Heart left ventricle (tissue), 13 donors: ENCODE results near the gene MAGEL2.

Experiments used
- POLR2A ChIP-seq, 2 donors: fragments of 450-650 bp; IDR thresholded peaks; one replicate each; pipeline ENCODE4 v1.6.1; 2017; ENCODE audit warnings: antibody characterized with exemption in 2 of 2, mild to moderate bottlenecking in 2 of 2, moderate library complexity in 2 of 2
- TF ChIP-seq, protein P1 (sequence below), 12 donors: fragments of 200-600 bp; sonication (generic) in 4 of 12; IDR thresholded peaks; one replicate each; pipeline versions ENCODE4 v1.5.0 to v1.8.0; 2018 to 2022; ENCODE audit warnings: antibody characterized with exemption in 12 of 12, mild to moderate bottlenecking in 5 of 12
- donor health status: ischemic (EF 13 %, LVEDD 7.1; RV severe dilation, severe dysfunction).
- donor health status: DM: no; HTN: yes; CAD: no.
- donor health status: DM: no; HTN: no; CAD: no.
- donor health status: ischemic (EF 25% LVEDD 6.9; RV normal size, moderate dysfunction).
- donor health status: ischemic (EF 25% LVEDD 5.7; RV mildly dilated, moderate dysfunction).
- donor health status: ischemic (EF 35%, LVEDD 5.7; RV mildly dilated, moderate dysfunction).
- donor health status: nonischemic (EF 11% LVEDD 7.7; RV severe dilation, severe dysfunction).
- donor health status: DM: yes; HTN: yes; CAD: no.
- donor health status: PGD.
- donor health status: ischemic (EF 29% LVEDD 5.4; RV normal size, mild dysfunction).
- donor health status: nonischemic (EF 23%, LVEDD 6.1; RV moderate dilation, normal function).

DNA sequence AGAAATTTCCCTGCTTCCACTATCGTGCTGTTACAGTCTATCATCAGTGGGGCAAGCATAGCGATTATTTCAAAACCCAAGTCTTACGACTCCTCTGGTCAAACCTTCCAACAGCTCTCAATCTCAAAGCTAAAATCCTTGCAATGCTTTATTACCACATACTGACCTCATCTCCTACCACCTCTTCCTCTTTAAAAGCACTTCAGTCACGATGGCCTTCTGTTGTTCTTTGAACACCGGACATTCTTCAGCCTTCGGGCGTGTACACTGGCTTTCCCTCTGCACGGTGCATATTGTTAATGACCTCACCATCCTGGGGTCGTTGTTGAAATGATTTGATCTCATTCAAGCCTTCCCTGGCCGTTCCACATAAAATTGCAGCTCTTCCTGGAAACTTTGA, 31.1 kb downstream of the MAGEL2 start:
- TF ChIP-seq POLR2A (IDR thresholded peaks at IDR 0.05) = no peak
- TF ChIP-seq, protein P1, sequence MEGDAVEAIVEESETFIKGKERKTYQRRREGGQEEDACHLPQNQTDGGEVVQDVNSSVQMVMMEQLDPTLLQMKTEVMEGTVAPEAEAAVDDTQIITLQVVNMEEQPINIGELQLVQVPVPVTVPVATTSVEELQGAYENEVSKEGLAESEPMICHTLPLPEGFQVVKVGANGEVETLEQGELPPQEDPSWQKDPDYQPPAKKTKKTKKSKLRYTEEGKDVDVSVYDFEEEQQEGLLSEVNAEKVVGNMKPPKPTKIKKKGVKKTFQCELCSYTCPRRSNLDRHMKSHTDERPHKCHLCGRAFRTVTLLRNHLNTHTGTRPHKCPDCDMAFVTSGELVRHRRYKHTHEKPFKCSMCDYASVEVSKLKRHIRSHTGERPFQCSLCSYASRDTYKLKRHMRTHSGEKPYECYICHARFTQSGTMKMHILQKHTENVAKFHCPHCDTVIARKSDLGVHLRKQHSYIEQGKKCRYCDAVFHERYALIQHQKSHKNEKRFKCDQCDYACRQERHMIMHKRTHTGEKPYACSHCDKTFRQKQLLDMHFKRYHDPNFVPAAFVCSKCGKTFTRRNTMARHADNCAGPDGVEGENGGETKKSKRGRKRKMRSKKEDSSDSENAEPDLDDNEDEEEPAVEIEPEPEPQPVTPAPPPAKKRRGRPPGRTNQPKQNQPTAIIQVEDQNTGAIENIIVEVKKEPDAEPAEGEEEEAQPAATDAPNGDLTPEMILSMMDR (IDR thresholded peaks at IDR 0.05) = no peak
